H1 (cell line): ENCODE data around the gene GPR160. TPM values are rescaled to one million over a fixed set of nuclear protein-coding genes. Genes with fewer than 3 reads are reported as not detected.

Experiments used
- ATF3 ChIP-seq: IDR thresholded peaks from 2 replicates; pipeline ENCODE4 v1.6.1; 2011; ENCODE audit warnings: low read depth, mild to moderate bottlenecking, low read length; ENCODE audit not compliant: insufficient read depth
- CBX8 ChIP-seq: fragments of 300-800, 300-1000 bp; sonication (generic); IDR thresholded peaks from 2 replicates; pipeline ENCODE4 v1.7.1; 2016; ENCODE audit warnings: low read depth, low read length, borderline replicate concordance
- CHD7 ChIP-seq: fragments of 300-600 bp; sonication (generic); IDR thresholded peaks from 2 replicates; pipeline ENCODE4 v1.7.1; 2012; ENCODE audit warnings: low read length, moderate library complexity, mild to moderate bottlenecking, inconsistent platforms; ENCODE audit not compliant: insufficient replicate concordance
- E2F6 ChIP-seq: IDR thresholded peaks from 2 replicates; pipeline ENCODE4 v1.6.1; 2012; ENCODE audit warnings: inconsistent platforms
- HDAC6 ChIP-seq: IDR thresholded peaks from one replicate; pipeline ENCODE4 v1.7.1; 2012; ENCODE audit warnings: low read depth, mild to moderate bottlenecking, inconsistent platforms, low read length, moderate library complexity
- MAX ChIP-seq: IDR thresholded peaks from 2 replicates; pipeline ENCODE4 v1.6.1; 2012; ENCODE audit warnings: inconsistent platforms
- RAD21 ChIP-seq, 2 experiments: IDR thresholded peaks in 1 of 2; conservative IDR thresholded peaks in 1 of 2; 2 replicates each; pipeline ENCODE4 v1.6.1; 2011; ENCODE audit warnings: low read depth in 2 of 2, low read length in 2 of 2, improper control_type of control experiment in 1 of 2, inconsistent platforms in 1 of 2, mild to moderate bottlenecking in 1 of 2, moderate library complexity in 1 of 2
- SP4 ChIP-seq: IDR thresholded peaks from 2 replicates; pipeline ENCODE4 v1.6.1; 2012; ENCODE audit warnings: low read length, inconsistent platforms
- TBP ChIP-seq: IDR thresholded peaks from 2 replicates; pipeline ENCODE4 v1.6.1; 2011; ENCODE audit warnings: low read depth, low read length, improper control_type of control experiment
- TCF12 ChIP-seq: IDR thresholded peaks from 2 replicates; pipeline ENCODE4 v1.6.1; 2011; ENCODE audit warnings: low read depth, mild to moderate bottlenecking, low read length
- polyA plus RNA-seq, 7 experiments: library from polyadenylated mRNA; depleted of rRNA in 3 of 7; stranded (reverse) in 5 of 7; unstranded in 2 of 7; fragments of >200 nt in 5 of 7; fragments of 200-250 nt in 2 of 7; gene quantifications; 1 replicate in 5 of 7; 2 replicates in 1 of 7; 4 replicates in 1 of 7; pipeline versions ENCODE4 v1.2.1 to v1.2.3, GENCODE V29; 2011 to 2013; ENCODE audit warnings: missing spikeins in 2 of 7, mixed read lengths in 2 of 7
- total RNA-seq: library from RNA; stranded (reverse); fragmentation: NEBNext Ultra II Directional; extraction: Animal tissue kit (Norgen Biotek cat#: 25700); gene quantifications from 2 replicates; pipeline ENCODE4 v1.2.1, GENCODE V29; 2021

The GPR160 gene
- total and polyA plus RNA-seq, 2 of the 8 experiments (the other 6 are each of a cell fraction or from before 2014, with no cell fraction given): 14.3 to 16.6 TPM

GRCh38 chr3:170130532-170130931, 92.7 kb downstream of the GPR160 start (continued):
- no peak for TF ChIP-seq CBX8
- TF ChIP-seq TBP: no peak
- TF ChIP-seq E2F6: no peak
- no peak for TF ChIP-seq ATF3
- TF ChIP-seq RAD21 (IDR thresholded peaks at IDR 0.05 in 1 of 2, conservative IDR thresholded peaks at IDR 0.05 in 1 of 2; ENCODE audit: low read depth in 2 of 2, low read length in 2 of 2): no peak
- TF ChIP-seq MAX: no peak
- no peak for TF ChIP-seq HDAC6
- TF ChIP-seq TCF12: no peak
- TF ChIP-seq CHD7: no peak
- no peak for TF ChIP-seq SP4
